GM19023 (cell line): Measurements from ENCODE around the gene FAM200C.

Experiments used
- ATAC-seq: cut with Tn5 transposase; IDR thresholded peaks from one replicate; pipeline ENCODE4 v1.9.1; 2021; ENCODE audit warnings: mild to moderate bottlenecking, moderate library complexity; ENCODE audit not compliant: unreplicated experiment

Gene FAM200C

DNA sequence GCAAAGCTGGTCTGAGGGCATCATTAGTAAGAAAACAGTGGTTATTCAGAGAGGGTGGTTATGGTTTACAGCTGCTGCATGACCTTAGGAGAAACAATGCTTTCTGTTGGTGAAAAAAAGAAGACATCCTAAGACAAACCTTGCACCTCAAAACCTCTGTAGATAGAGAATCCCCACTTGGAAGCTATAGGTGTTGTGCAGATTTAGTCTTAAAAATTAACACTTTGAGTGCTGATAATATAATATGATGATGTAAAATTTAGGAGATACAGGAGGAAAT lies 20.4 kb upstream of the FAM200C start:
- no peak for ATAC-seq

DNA sequence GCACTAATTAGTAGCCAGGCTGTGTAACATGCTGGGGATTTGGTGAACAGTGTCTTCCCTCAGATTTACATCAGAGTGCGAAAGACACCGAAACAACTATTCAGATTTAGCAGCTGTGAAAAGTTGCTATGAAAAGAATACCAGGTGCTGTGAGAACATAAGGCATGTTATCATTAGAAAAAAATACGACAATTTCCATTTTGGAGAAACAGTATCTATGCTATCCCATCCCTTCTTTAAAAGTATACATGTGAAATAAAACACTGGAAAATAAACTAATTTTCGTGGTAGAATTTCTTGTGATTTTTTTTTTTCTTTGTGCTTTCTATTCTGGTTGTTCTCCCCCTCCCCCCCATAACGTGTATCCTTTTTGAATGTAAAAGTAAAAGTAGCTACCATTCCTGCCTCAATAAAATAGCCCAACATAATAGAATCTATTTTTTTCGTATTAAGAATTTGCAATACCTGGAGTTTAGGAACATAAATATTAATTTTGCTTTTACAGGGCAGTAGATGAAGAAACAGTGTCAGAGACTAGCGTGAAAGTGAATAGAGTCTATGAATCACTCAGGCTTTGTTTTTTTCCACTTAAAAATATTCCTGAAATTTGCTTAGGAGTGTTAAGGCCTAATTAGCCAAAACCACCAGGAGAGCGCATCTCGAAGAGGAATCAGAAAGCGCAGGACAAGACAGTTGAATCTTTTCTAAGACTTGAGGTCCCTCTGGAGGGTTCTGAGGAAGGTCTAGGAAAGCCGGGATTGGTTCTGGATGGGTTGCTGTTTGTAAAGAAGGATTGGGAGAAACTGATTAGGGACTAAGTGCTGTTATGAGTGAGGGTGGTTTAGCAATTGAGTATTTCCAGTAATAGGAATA lies 19.8 kb upstream of the FAM200C start:
- no peak for ATAC-seq

DNA sequence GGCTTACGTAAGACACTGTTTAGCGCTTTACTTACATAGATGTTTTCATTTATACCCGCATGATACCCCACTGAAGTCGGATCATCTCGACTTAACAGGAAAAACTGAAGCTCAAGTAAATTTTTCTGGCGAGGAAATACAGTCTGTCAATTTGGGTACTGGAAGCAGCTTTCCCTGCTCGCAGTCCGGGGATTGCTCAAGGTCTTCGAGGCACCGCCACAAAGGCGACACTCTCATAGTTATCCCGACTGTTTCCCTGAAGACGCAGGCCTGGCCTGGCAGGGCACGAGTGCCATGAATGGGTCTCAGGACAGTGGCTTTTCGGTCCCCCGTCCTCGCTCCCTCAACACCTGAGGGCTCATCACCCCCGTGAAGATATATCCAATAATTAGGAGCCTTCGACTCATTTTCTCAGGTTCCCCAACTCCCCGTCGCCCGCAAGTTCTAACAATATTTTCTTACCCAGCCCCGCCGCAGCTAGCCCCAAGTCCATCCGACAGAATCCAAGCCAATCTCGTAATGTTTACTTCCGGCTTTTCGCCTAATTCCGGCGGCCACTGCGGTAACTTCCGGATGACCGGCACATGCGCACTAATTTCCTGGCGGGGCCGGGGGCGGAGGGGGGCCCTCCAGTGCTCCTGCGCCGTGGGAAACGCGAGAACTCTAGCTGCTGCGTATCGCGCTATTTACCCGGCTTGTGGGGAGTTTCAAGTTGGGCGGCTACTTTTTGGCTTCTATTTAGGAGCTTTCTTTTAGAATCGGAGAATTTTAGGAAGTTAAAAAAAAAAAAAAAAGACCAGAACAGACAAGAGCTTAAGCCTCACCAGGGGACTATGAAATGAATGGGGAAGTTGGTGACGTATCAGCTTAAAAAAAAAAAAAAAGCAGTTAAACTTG lies 19.0 kb upstream of the FAM200C start, which contains the start of gene SLU7:
Gene SLU7, minus strand, starts transcription at position 521 of the 897 bp plus-strand sequence. CDS start 3,787 bp downstream, outside the sequence.
- ATAC-seq = peak; percentile 70

DNA sequence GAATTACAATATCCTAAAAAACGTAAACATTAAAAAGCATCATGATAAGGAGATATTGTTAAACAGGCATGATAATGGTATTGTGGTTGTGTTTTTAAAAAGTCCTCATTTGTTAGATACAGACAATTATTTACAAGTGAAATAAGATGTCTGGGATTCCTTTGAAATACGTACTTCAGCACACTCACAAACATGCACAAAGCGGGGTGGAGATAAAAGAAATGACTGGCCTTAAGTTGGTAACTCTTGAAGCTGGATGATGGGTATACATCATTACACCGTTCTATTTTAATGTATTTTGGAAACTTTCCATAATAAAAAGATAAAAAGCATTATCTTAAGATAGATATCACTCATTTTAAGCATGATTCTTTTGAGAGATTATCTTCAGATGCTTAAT lies 1.0 kb downstream of the FAM200C start:
- no peak for ATAC-seq

DNA sequence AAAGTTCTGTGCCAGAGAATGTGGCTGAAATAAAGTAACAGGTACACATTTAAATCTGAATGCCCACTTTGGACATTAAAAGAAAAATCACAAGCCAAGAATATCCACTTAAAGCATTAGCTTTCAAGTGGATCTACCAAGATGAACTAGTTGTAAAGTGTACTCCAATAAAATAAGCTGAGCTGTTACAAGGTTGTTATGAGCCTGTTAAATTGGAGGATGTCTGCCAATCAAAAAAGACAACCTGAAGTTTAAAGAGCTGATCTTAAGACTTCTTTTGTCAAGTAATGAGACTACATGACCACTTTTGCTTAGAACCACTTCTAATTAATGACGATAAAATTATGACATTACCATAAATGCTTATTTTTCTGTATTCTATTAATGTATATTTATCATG lies 2.4 kb downstream of the FAM200C start:
- no peak for ATAC-seq

DNA sequence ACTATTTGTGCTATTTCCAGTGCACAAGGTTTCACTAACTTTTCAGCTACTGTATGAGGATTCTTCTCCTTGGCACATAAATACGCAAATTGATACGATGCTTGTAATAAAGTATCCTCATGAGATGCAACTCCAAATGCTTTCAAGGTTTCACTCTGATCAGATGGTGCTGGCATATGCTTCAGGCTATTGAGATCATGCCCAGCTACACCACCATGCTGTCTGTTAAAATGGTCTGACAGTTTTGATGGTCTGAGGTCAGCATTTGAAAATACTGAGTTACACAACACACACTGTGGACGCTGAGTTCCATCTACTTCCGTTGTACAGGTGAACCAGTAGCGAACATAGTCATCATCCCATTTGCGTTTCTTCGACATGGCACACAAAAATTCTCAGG lies 4.7 kb downstream of the FAM200C start:
- no peak for ATAC-seq

DNA sequence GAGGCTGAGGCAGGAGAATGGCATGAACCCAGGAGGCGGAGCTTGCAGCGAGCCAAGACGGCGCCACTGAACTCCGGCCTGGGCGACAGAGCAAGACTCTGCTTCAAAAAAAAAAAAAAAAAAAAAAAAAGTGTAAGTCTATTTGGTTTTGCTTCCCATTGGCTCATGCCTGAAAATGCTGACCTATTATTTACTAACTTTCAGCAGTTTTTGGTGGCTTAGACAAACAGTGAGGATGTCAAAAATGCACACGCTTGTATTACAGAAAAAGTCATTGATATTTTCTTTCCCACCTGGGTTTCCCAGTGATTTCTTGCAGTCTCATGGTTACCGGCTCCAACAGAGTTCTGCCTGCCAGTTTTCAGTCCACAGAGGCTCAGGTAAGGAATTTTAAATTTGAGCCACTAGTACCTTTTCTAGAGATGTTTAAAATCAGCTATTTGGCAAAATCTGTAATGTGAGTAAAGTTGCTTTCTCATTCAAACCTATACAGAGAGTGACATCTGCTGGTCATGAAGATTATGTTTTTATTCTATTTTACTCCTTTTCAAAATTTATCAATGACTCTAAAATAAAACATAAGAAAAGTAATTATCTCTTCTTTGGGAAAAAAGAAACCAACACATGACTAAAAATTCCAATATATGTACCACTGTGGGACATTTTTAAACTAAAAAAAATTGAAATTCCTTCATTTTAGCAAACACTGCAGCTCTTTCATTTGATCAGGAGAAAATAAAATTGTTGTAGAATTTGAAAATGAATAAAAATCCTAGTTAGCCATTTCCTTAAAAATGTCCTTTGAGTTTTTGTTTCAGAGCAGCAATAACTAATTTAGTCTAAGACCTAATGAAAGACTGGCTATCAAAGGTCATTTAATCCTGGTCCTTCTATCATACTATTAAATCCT lies 8.8 kb downstream of the FAM200C start:
- ATAC-seq = no peak

DNA sequence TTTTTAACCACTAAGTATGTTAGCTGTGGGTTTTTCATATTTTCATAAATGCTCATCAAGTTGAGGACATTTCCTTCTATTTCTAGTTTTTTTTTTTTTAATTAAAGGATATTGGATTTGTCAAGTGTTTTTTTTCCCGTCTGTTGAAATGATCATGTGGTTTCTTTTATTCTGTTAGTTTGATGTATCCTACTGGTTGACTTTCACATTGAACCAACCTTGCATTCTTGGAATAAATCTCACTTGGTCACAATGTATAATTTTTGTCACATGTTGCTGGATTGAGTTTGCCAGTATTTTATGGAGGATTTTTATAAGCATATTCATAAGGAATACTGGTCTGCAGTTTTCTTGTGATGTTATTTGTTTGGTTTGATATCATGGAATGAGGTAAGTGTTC lies 12.4 kb downstream of the FAM200C start:
- no peak for ATAC-seq

DNA sequence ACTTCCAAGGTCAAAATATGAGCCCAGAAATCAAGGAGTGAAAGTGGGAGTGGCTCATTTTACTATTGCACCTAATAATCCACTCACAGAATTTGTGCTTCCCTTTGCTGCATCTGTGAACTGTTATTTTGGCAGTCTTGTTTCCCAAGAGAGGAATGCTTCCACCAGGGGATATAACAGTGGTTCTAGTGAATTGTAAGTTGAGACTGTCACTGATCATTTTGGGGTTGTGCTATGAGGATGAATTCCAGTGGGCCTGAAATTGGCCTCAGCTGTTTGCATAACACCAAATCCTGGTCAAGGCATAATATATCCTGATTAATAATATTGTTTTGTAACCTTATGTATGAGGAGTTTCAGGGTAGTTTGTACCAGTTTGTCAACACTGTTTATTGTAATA lies 14.4 kb downstream of the FAM200C start:
- no peak for ATAC-seq

DNA sequence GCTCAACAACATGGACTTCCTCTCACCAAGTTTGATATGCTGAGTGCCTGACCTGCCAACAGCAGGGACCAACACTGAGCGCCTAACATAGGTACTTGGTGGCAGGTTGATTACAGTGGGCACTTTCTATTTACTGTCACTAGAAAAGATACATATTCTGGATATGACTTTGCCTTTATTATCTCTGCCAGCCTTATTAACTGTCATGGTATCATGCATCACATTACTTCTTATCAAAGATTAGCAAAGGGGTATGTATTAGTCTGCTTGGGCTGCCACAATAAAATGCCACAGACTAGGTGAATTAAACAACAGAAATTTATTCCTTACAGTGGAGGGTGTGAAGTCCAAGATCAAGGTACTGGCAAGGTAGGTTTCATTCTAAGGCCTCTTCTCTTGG lies 15.2 kb downstream of the FAM200C start:
- no peak for ATAC-seq

DNA sequence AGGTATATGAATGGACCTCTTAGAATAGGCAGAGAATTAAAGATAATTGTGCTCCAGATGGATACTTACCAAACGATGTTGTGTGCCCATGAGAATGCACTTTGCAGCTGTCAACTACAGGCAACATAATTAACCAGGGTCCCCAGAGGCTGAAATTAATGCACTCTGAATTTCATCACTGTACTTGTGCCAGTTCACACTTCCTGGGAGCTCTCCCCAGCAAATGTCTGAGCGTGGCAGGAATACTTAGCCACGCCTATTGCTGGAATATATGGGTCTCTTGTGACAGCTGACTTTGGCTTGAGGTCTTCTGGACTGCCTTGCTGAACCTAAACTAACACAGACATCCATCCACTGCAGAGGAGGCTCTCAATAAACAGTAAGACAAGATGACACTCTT lies 17.5 kb downstream of the FAM200C start:
- ATAC-seq = no peak

DNA sequence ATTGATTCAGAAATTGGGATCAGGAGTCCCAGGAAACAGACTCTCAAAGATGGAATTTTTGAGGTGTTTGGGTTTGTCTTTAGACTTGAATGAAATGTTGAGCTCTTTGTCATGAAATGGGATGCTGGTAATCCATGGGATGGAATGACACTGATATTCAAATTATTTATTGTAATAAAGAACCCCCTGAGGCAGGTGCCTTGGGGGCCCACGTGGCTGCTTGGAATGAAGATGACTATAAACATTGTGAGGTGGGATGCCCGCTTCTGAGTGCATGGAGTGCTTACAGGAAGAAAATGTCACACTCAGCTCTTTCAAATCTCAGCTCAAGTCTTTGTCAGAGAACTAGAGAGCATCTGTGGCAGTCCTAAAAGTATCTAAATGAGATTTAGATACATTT lies 19.8 kb downstream of the FAM200C start:
- ATAC-seq = no peak

DNA sequence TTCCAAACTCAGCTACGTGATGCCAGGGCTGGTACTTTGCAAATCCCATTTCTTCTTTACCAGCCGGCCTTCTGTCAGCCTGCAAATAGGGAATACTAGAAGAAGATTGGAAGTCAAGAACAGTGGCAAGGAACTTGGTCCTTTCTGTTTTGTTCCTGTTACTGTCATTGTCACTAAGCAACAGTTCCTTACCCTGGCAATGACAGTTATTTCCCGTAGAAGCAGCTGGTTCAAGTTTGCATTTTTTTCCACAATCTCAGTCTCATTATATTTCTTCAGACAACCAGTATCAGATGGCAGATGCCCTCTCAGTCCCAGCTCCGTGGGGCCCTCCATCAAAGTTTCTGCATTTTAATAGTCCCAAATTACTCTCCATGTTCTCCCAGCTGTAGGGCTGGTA lies 20.3 kb downstream of the FAM200C start:
- no peak for ATAC-seq

DNA sequence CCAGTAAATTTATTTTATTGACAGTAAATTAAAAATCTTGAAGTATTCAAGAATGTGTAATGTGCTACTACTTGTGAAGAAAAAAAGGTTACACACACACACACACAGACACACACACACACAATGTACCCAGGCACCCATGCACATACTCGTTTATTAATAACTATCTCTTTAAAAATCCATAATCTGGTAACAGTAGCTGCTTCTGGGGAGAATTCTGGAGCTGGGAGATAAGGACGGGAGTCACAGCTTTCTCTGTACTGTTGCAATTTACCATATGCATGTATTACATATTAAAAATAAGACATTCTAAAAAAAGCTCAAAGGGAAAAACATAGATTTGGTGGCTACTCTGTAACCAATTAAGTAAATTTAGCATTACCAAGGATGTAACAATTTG lies 21.5 kb downstream of the FAM200C start:
- ATAC-seq = no peak

DNA sequence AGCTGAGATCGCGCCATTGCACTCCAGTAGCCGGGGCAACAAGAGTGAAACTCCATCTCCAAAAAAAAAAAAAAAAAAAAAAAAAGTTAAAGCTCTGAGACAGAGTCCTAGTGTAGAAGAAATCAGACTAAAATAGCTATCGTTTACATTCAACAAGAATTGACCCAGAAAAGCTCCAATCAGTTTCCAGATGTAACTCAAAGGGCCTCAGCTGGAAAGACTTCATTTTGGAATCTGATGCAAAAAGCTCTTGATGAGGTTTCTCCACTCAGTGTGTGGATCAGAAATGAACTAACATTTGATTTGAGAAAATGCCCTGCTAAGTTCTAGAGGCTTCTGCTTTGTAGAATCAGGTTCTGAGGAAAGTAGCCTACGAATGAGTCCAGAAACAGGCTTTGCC lies 22.2 kb downstream of the FAM200C start:
- no peak for ATAC-seq

DNA sequence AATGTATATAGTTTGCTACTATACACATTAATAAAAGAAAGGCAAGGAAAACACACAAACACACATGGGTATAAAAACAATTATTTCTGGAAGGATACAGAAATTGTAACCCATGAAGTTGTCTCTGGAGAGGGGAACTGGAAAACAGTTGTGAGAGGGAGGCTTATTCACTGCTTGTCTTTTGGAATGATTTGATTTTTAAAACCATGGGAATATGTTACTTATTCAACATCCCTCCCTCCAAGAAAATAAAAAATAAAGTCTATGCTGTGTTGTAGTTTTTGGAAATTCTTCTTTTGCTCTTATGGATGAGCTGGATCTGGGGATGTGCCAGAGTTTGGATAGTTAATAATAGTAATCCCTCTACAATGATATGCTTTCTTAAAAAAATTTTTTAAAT lies 23.4 kb downstream of the FAM200C start:
- no peak for ATAC-seq

DNA sequence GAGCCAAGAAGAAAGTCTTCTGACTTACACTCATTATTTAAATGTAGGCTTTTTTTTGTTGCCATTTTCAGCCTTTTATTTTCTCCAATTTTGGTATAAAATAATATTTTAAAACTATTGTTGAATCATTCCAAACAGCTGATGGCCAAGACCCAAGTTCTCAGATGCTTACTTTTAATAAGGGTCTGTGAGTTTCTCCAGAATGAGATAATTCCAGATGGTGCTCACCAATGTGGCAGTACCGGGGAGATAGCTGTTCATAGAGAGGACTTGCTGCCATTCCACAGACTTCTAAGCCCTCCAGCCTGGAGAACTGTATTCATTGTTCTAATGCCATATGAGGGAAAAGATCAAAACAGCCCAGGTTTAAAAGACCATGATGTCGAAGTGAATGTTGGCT lies 24.2 kb downstream of the FAM200C start:
- ATAC-seq = no peak

DNA sequence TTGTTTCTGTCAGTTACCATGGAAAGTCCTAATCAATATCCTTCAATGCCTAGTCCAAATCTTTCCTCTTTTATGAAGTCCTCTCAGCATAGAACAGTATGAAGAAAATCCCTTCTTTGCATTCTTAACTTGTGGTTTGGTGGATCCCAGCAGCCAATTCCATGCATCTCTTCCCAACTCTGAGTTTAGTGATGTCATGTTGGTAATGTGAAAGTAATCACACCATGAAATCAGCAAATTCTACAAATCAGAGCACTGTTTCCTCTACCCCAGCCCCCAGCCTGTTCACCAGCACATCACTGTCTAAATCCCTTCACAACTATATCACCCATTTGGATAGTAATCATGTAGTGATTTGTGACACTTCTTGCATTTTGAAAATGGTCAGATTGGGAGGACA lies 24.7 kb downstream of the FAM200C start:
- ATAC-seq = no peak

DNA sequence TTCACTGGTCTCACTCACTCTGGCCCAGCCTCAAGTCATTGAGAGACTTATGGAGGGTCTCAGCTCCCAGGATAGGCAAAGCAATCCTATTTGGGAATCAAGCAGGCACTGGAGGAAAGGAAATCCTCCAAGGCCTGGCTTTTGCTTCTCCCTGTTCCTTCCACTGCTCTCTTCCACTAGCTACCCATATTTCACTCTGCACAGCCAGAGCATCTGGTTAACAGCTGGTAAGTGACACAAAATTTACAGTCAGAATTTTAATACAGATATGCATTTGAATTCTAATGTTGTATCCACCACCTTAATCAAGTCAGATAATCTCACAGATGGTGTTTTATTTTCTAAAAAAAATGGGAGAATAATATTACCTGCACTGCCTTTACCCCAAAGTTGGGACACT lies 28.6 kb downstream of the FAM200C start:
- no peak for ATAC-seq

DNA sequence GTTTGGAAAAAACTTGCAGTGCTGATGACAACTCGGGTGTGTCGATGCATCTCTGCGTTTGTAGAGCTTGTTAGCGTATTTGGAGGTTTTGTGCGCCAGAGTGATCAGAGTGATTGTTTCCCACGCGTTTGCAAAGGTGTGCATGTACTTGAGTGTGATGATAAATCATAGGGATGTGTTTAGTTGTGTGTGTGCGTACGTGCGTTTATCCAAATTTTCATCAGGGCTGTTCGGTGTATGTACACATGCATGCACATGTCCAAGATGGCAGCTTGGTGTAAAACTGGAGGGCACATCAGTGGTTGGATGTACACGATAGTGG lies 29.2 kb downstream of the FAM200C start:
- ATAC-seq = no peak

DNA sequence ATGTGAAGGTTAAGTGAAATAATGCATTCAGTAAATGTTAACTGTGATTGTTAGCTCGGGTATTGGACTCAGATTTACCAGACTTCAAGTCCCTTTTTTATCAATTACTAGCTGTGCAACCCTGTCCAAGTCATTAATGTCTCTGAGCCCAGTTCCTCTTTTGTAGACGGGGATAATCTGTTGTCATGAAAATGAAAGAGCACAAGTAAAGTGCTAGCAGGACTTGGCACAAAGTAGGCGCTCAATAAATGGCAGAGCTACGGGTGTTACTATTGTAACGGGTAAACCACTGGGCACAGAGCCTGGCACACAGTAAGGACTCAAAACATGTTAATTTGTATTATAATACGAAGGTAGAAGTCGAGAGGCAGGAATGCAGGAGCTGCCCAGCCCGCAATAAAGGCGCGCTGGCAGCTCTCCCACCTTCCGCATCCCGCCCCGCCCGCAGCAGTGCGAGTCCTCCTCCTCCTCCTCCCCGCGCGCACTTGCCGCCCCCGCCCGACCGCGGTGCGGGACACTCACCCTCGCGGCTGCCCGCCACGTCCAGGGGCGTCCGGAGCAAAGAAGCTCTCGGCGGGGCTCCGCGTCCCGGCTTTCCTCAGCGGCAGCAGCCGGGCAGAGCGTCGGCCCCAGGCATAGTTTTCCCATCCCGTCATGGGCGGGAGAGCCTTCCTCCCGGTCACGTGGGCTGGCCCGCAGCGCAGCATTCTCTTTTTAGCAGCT lies 29.7 kb downstream of the FAM200C start, which contains the start of gene C1QTNF2:
Gene C1QTNF2, minus strand, starts transcription at position 637 of the 723 bp plus-strand sequence. CDS start 15,615 bp downstream, outside the sequence.
- no peak for ATAC-seq
